Osteoblast (primary cell): ENCODE data around the gene ZNF496. TPM values are rescaled to one million over a fixed set of nuclear protein-coding genes. Genes with fewer than 3 reads are reported as not detected.

ENCODE experiments used
- DNase-seq: peaks from one replicate; pipeline ENCODE4 v3.0.0; 2011; ENCODE audit warnings: low spot score, mixed read lengths; ENCODE audit not compliant: insufficient read length; ENCODE audit errors: missing footprints
- H2AFZ ChIP-seq: 2 replicates; pipeline ENCODE4 v1.6.0; 2011; ENCODE audit warnings: mild to moderate bottlenecking, low read length
- H3K27ac ChIP-seq: 2 replicates; pipeline ENCODE4 v1.5.1; 2011; ENCODE audit warnings: mild to moderate bottlenecking, low read depth, low read length, moderate library complexity
- H3K27me3 ChIP-seq: 2 replicates; pipeline ENCODE4 v1.6.0; 2012; ENCODE audit warnings: mild to moderate bottlenecking, control low read depth, inconsistent platforms, low read length, moderate library complexity; ENCODE audit not compliant: insufficient read depth
- H3K36me3 ChIP-seq: 2 replicates; pipeline ENCODE4 v1.5.1; 2011; ENCODE audit warnings: mild to moderate bottlenecking, low read length, control low read depth, moderate library complexity; ENCODE audit not compliant: insufficient read depth
- H3K4me1 ChIP-seq: 2 replicates; pipeline ENCODE4 v1.5.1; 2011; ENCODE audit warnings: mild to moderate bottlenecking, low read length, control low read depth, moderate library complexity; ENCODE audit not compliant: insufficient read depth
- H3K4me2 ChIP-seq: 2 replicates; pipeline ENCODE4 v1.6.0; 2011; ENCODE audit warnings: mild to moderate bottlenecking, low read length; ENCODE audit not compliant: insufficient read depth
- H3K4me3 ChIP-seq: fragments of 200-600 bp; sonication (generic); 3 replicates; pipeline ENCODE4 v1.5.1; 2012; ENCODE audit warnings: mild to moderate bottlenecking, low read length, inconsistent platforms; ENCODE audit not compliant: insufficient read depth
- H3K79me2 ChIP-seq: 2 replicates; pipeline ENCODE4 v1.6.0; 2012; ENCODE audit warnings: mild to moderate bottlenecking, low read length, control low read depth, inconsistent platforms; ENCODE audit not compliant: insufficient read depth
- H3K9me3 ChIP-seq: 2 replicates; pipeline ENCODE4 v1.5.1; 2011; ENCODE audit warnings: low read depth, low read length, control low read depth
- H4K20me1 ChIP-seq: 2 replicates; pipeline ENCODE4 v1.6.0; 2012; ENCODE audit warnings: mild to moderate bottlenecking, low read length, control low read depth; ENCODE audit not compliant: insufficient read depth
- CTCF ChIP-seq: IDR thresholded peaks from 2 replicates; pipeline ENCODE4 v1.5.1; 2011; ENCODE audit warnings: mild to moderate bottlenecking, low read depth, low read length, moderate library complexity; ENCODE audit errors: extremely low read depth
- total RNA-seq: library from RNA; depleted of rRNA; stranded (reverse); fragments of >200 nt; gene quantifications from 2 replicates; pipeline ENCODE4 v1.2.3, GENCODE V29; 2012

Gene ZNF496
- total RNA-seq, 1 donor: 29.3 TPM

GRCh38 chr1:247277191-247277590 is 54.5 kb downstream of the ZNF496 start:
- H3K36me3 ChIP-seq: no peaks in the 10 kb centered on the region
- no peaks in the 10 kb centered on the region for H3K27me3 ChIP-seq
- H3K27ac ChIP-seq: no peak overlapping the region
- TF ChIP-seq CTCF: no peak
- H4K20me1 ChIP-seq: no peaks in the 10 kb centered on the region
- H3K4me3 ChIP-seq: no peak overlapping the region
- no peaks in the 10 kb centered on the region for H3K9me3 ChIP-seq
- H2AFZ ChIP-seq: no peak overlapping the region
- no peak overlapping the region for H3K4me2 ChIP-seq
- H3K79me2 ChIP-seq: no peaks in the 10 kb centered on the region
- no peaks in the 10 kb centered on the region for H3K4me1 ChIP-seq
- no peak for DNase-seq

- no peak for DNase-seq
- TF ChIP-seq CTCF: no peak
These were observed 56.9 kb downstream of the ZNF496 start for GRCh38 chr1:247274605-247275256.

GRCh38 chr1:247273013-247273412 is 58.7 kb downstream of the ZNF496 start:
- no peaks in the 10 kb centered on the region for H3K36me3 ChIP-seq
- no peaks in the 10 kb centered on the region for H3K9me3 ChIP-seq
- no peak for DNase-seq
- no peak overlapping the region for H3K27ac ChIP-seq
- no peak overlapping the region for H2AFZ ChIP-seq
- H3K4me1 ChIP-seq: no peaks in the 10 kb centered on the region
- H3K79me2 ChIP-seq: no peaks in the 10 kb centered on the region
- no peak overlapping the region for H3K4me2 ChIP-seq
- TF ChIP-seq CTCF: no peak
- H3K4me3 ChIP-seq: no peak overlapping the region
- H4K20me1 ChIP-seq: no peaks in the 10 kb centered on the region
- no peaks in the 10 kb centered on the region for H3K27me3 ChIP-seq

More at GRCh38 chr1:247274605-247275256, 56.9 kb downstream of the ZNF496 start:
- Histone ChIP-seq H3K9me3 (no peaks in the 10 kb centered on the region), H3K27me3 (no peaks in the 10 kb centered on the region), H3K36me3 (no peaks in the 10 kb centered on the region), H3K27ac (no peak overlapping the region), H3K4me1 (no peaks in the 10 kb centered on the region), H2AFZ (no peak overlapping the region), H3K4me2 (no peak overlapping the region), H3K4me3 (no peak overlapping the region), H3K79me2 (no peaks in the 10 kb centered on the region), H4K20me1 (no peaks in the 10 kb centered on the region)

DNA sequence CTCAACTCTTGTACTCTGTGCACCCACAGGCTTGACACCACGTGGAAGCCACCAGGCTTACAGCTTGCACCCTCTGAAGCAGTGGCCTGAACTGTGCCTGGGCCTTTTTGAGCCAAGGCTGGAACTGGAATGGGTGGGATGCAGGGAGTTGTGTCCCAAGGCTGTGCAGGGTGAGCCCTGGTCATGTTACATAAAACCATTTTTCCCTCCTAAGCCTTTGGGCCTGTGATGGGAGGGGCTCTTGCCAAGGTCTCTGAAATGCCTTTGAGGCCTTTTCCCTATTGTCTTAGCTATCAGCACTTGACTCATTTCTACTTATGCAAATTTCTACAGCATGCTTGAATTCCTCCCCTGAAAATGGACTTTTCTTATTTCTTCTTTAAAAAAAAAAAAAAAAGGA is 61.7 kb downstream of the ZNF496 start:
- H4K20me1 ChIP-seq: no peaks in the 10 kb centered on the region
- H3K79me2 ChIP-seq: no peaks in the 10 kb centered on the region
- TF ChIP-seq CTCF: no peak
- no peak overlapping the region for H2AFZ ChIP-seq
- no peak overlapping the region for H3K4me3 ChIP-seq
- H3K9me3 ChIP-seq: no peaks in the 10 kb centered on the region
- H3K27ac ChIP-seq: no peak overlapping the region
- no peak overlapping the region for H3K4me2 ChIP-seq
- DNase-seq: no peak
- no peaks in the 10 kb centered on the region for H3K36me3 ChIP-seq
- H3K27me3 ChIP-seq: no peaks in the 10 kb centered on the region
- no peaks in the 10 kb centered on the region for H3K4me1 ChIP-seq
